HL-60 (cell line): ENCODE measurements around the gene LY86.

Experiments
- CTCF ChIP-seq: IDR thresholded peaks from one replicate; pipeline ENCODE4 v1.5.1; 2011; ENCODE audit warnings: low read length, control low read depth, inconsistent platforms; ENCODE audit not compliant: insufficient read depth
- GABPA ChIP-seq: IDR thresholded peaks from 2 replicates; pipeline ENCODE4 v1.6.1; 2012; ENCODE audit warnings: low read depth
- POLR2AphosphoS5 ChIP-seq: IDR thresholded peaks from 2 replicates; pipeline ENCODE4 v1.6.1; 2012; ENCODE audit warnings: low read depth
- REST ChIP-seq: IDR thresholded peaks from 2 replicates; pipeline ENCODE4 v1.6.1; 2012; ENCODE audit warnings: low read depth; ENCODE audit not compliant: insufficient replicate concordance

GRCh38 chr6:6611486-6611885 lies 23.0 kb downstream of the LY86 start:
- no peak for TF ChIP-seq CTCF
- no peak for TF ChIP-seq GABPA
- TF ChIP-seq POLR2AphosphoS5 = no peak
- TF ChIP-seq REST = no peak
